Mammary epithelial cell (primary cell): Measurements from ENCODE around the gene UNC119B.

Experiments used
- EZH2 ChIP-seq: IDR thresholded peaks from 2 replicates; pipeline ENCODE4 v1.6.1; 2012; ENCODE audit warnings: low read length, inconsistent platforms, borderline replicate concordance
- TF ChIP-seq, protein P1 (sequence below), 2 donors: IDR thresholded peaks in 1 of 2; conservative IDR thresholded peaks in 1 of 2; 2 replicates each; pipeline ENCODE4 v1.5.1; 2011 to 2012; ENCODE audit warnings: inconsistent platforms in 2 of 2, low read length in 2 of 2, mild to moderate bottlenecking in 2 of 2, control low read depth in 1 of 2, low read depth in 1 of 2; ENCODE audit not compliant: insufficient read depth in 1 of 2; ENCODE audit errors: extremely low read depth in 1 of 2

DNA sequence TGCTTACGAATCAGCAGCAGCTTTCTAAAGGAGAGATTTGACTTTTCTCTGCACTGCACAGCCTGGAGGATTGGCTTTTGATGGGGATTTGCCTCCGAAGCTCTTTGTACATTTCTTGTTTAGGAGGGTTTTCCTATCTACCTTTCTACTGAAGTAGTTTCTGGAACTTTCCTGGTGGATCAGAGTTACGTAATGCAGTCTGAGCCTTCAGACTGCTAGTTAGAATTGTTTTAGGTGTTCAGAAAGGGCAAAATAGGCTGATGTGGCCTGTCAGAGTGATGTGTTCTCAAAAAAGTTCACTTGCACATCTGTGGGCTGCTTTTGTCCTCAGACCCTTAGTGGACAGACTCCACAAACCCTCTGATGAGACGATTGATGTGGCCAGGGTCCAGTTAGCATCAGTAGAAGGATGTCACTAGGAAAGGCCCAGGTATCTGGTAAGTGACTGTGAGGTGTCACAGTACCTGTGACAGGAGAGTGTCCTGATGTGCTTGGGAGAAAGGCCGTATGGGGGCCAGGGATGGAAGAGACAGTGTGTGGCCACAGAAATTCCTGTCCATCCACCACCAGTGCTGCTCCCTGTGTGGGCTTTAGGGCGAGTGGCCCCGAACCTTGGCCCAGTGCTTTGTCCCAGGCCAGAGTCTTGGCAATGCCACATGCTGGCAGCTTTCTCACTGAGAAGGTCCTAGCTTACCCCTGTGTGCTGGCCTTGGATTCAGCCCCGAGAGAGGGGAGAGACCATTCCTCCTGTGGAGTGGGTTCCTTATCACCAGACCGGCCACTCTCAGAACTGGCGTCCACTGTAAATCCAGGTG, 10.9 kb downstream of the UNC119B start:
- TF ChIP-seq, protein P1, sequence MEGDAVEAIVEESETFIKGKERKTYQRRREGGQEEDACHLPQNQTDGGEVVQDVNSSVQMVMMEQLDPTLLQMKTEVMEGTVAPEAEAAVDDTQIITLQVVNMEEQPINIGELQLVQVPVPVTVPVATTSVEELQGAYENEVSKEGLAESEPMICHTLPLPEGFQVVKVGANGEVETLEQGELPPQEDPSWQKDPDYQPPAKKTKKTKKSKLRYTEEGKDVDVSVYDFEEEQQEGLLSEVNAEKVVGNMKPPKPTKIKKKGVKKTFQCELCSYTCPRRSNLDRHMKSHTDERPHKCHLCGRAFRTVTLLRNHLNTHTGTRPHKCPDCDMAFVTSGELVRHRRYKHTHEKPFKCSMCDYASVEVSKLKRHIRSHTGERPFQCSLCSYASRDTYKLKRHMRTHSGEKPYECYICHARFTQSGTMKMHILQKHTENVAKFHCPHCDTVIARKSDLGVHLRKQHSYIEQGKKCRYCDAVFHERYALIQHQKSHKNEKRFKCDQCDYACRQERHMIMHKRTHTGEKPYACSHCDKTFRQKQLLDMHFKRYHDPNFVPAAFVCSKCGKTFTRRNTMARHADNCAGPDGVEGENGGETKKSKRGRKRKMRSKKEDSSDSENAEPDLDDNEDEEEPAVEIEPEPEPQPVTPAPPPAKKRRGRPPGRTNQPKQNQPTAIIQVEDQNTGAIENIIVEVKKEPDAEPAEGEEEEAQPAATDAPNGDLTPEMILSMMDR (conservative IDR thresholded peaks at IDR 0.05 in 1 of 2, IDR thresholded peaks at IDR 0.05 in 1 of 2; ENCODE audit: extremely low read depth in 1 of 2, insufficient read depth in 1 of 2, low read depth in 1 of 2, low read length in 2 of 2): no peak
- TF ChIP-seq EZH2: no peak
